GM19043 (cell line): Measurements from ENCODE around the gene SELPLG.
"Not testable (repeated sequence)": the region's sequence is repeated elsewhere in the genome, so short reads cannot be mapped to it uniquely, and the experiment has no call there.

Experiments
- ATAC-seq: cut with Tn5 transposase; IDR thresholded peaks from one replicate; pipeline ENCODE4 v1.9.1; 2021; ENCODE audit warnings: low read depth; ENCODE audit not compliant: unreplicated experiment

Gene SELPLG

DNA sequence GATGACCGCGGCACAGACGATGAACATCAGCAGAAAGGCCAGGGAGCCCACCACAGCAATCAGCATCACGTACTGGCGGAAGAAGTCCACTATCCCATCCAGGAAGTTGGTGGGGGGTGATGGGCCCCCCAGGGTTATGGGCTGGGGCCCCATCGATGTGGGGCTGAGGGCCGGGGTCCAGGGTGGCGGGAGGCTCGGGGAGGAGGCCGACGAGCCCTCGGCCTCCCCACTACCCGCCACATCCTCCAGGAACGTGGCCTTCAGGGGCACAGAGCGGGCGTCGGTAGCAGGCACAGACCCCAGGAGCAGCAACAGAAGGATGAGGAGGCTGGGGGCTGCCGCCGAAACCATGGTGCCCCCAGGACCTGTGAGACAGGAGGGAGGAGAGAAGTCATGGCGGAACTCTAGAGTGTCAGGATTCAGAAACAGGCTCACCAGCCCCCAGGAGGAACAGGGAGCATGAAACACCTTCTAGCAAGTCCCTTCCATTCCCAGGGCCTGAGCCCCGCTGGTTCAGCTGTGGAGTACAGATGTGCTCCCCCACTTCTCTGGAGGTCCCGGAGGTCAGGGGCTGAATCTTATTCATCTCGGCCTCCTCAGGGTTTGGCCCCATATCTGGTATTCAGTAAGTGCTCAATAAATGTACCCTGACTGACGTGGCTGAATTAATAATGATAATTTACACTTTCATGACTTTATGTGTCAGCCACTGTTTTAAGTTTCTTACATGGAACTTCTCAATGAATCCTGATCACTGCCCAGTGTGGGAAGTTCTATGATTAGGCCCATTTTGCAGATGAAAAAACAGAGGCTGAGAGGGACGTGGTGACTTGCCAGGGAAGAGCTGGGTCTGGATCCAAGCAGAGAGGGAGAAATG is 41.4 kb downstream of the SELPLG start:
- no peak for ATAC-seq

DNA sequence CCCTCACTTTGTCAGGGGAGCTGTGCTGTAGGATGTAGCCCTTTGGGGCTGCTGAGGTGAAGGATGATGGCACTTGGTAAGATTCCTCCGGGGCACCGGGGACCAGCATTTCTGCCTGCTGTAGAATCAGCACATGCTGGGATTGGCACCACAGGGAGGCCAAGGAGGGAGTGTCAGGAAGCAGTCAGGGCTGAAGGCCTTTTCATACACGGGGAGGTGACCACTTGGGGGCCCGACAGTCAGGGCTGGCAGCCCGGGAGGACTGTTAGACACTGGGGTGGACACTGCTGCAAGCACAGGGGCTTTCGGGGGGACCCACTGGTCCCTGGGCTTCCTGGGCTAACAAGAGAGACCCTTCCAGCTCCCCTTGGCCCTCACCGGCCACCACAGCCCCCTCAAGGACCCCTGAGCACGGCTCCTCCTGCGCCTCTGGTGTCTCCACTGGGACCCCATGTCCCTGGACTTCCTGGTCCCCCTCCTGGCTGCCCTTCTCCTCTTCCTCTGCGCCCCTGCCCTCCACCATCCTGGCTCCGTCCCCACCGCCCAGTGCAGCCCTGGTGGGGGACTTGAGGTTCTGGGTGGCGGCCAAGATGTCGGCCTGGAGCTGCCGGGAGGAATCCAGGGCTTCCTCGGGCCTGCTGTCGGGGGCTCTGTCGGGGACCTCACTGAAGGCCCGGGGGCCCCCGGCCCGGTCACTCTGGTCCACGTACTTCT is 42.3 kb downstream of the SELPLG start:
- ATAC-seq: no peak

DNA sequence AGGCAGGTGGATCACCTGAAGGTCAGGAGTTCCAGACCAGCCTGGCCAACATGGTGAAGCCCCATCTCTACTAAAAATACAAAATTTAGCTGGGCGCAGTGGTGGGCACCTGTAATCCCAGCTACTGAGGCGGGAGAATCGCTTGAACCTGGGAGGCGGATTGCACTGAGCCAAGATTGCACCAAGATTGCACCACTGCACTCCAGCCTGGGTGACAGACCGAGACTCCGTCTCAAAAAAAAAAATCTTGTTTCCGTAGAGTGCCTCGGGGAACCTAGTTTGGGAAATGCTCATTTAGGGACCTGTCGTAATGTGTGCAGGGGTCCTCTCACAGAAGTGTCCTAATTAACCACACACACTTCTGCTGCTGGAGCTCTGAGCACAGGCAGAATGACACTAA is 43.2 kb downstream of the SELPLG start:
- not testable (repeated sequence) for ATAC-seq

DNA sequence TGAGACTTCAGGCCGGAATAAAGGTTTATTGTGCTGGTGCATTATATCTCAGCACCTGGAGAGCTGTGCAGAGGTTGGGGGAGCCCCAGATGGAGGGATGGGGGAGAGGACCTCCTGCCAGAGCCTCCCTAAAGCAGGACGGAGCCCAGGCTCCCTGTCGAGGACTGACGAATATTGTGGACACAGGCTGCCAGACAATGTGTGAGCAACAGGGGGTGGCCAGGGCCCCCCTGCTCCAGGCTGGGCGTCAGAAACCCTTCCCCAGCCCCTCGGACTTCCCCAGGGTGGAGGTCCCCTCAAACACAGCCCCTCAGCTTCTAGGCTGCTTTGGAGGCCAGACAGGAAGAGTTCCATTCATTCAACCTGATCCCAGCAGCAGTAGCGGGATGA is 43.9 kb downstream of the SELPLG start:
- no peak for ATAC-seq

DNA sequence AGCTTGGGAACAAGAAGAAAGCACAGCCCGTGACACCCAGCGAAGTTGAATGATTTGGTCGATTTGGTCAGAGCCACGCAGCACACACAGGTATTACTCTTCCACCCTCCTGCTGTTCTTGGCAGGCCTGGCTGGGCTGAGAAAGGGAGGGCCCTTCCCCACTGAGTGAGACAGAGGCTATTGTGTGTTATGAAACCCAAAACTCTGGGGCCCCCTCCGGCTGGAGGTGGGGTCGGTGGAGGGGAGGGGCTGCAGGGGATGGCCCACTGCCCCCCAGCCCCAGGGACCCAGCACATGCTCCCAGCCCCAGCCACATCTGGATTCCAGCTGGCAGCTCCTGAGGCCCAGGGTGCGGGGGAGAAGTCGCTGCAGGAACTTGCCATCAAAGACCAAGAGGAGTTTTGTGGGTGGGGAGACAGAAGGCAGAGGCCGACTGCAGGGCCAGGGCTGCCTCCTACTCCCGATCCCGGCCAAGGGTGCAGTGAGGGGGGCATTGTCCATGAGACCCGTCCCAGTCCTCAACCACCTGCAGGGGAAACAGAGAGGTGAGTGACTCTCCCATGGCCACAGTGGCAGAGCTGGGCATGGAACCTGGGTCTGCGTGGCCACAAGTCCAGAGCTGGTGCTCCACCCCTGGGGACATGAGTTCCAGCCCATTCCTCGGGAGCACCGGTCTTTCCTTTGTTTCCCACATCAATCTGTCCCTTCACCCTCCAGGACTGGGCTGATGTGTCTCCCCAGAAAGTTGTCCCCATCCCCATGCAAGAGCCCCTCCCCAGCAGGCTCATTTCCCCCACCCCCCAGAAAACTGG is 44.5 kb downstream of the SELPLG start:
- no peak for ATAC-seq

DNA sequence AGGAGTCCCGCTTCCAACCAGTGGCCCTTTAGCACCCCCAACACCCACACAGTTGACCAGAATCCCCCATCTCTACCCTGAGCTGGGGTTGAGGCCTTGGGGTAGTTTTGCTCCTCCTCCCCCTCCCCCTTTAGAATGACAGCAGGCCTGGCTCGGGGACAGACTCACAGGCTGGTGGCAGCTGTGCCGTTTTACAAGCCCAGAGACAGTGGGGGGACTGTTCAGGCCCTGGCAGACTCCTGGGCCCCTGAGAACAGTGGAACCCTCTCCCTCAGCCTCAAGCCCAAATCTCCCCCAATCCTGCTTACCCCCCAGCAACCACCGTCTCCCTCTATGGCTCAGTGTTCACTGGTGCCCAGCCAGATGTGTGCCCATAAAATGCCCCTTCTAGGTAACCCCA is 45.9 kb downstream of the SELPLG start:
- no peak for ATAC-seq

DNA sequence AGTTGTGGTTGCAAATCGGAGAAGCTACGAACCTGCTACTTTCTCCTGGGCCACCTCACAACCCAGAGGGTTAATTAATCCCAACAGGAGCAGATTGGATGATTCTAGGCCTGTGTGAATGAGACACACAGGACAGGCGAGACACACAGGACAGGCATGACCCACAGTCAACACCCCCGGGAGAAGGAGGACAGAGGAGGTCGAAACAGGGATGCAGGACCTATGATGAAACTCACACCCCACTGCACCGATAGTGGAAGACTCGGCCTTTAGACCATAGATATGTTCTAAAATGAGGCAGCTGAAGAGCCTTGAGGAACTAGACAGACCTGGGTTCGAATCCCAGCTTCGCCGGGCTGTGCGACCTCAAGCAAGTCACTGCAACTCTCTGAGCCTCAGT is 47.4 kb downstream of the SELPLG start:
- no peak for ATAC-seq

DNA sequence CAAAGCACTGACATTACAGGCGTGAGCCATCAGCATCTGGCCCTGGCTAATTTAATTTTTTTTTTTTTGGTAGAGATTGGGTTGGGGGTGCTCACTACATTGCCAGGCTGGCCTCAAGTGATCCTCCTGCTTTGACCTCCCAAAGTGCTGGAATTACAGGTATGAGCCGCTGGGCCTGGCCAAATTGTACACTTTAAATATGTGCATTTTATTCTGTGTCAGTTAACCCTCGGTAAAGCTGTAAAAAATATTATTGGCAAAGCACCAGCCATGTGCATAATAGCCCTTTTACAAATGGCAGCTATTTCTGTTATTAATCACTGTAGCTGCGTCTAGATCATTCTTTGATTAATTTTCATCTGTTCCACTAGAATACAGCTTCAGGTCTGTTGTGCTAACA is 47.8 kb downstream of the SELPLG start:
- ATAC-seq: no peak

DNA sequence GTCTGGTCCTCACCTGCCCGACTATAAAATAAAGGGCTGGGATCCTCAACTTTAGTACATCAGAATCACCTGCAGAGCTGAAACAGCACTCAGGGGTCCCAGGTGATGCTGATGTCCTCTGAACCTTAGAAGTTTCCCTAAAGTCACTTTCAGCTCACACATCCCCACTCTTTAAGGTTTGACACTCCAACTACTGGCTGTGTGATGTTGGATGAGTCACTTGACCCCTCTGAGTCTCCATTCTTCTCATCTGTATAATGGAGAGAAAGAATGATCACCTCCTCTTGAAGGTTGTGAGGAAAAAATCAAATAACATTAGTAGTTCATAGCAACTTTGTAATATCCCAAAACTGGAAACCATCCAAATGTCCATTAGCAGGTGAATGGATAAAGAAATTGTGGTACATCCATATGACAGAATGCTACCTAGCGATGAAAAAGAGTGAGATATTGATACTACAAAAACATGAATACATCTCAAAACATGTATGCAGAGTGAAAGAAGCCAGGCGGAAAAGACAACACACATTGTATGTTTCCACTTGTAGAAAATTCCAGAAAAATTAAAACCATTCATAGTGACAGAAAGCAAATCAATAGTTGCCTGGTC is 49.1 kb downstream of the SELPLG start:
- no peak for ATAC-seq

DNA sequence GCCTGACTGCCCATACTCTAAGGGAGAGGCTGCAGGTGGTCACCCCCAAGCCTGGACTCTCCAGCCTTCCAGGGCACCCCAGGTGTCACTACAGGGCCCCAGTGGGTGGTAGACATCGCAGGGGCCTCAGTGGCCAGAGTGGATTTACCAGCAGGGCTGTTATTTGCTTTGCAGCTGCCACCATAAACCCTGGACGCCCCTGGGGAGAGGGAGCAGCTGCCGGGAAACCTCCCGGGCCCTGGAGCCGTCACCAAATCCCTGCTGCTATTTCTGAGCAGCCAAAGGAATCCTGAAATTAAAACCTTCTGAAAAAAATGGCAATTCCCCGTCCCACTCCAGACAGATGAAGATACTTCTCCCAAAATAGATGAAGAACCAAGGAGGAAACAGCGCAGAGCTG is 49.7 kb downstream of the SELPLG start:
- no peak for ATAC-seq

DNA sequence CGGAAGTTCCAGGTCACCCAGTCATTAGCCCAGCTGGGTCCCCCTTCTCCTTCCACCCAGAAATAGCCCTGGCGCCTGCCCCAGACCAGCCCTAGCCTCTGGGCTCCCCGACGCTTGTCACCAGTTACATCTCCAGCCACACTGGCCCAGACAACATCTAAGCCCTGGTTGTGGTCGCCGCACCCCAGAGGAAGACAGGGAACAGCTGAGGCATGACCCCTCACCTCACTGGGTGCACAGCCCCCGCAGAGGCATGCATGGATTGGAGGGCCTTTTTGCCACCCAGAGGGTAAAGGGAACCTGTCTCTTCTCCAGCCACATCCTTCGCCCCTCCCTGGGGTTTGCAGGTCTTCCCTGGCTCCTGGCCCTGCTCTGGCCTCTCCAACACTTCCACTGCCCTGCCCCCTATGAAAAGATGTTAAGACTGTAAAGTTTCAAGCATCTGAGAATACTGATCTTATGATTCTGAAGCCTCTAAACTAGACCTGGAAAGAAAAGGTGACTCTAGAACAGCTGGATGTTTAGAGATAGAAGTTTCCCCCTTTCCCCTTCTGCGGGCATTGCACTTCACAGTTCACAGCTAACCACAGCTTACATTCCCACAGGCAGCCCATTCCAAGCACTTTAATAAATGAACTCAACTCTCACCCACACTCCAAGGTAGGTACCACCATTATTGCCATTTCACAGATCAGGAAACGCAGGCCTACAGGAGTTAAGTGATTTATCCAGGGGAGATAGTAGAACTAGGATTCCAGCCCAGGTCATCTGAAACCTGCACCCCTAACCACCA is 50.5 kb downstream of the SELPLG start:
- ATAC-seq: no peak

DNA sequence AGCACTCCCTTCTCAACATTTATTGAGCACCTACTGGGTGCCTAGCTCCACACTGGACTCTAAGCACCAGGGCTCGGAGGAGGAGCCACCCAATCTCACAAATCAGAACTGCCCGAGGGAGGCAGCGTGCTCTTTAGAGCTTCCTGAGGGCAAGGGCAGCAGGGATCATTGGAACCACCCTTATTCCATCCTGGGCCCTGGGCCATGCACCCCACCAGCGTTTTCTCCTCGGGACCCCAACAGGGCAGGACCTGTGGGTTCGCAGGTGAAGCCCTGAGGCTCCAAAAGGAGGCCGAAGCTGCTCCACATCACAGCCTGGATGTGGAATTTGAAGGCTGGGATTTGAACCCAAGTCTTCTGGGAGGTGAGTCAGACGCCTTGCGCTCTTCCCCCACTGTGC is 51.2 kb downstream of the SELPLG start:
- ATAC-seq: no peak

DNA sequence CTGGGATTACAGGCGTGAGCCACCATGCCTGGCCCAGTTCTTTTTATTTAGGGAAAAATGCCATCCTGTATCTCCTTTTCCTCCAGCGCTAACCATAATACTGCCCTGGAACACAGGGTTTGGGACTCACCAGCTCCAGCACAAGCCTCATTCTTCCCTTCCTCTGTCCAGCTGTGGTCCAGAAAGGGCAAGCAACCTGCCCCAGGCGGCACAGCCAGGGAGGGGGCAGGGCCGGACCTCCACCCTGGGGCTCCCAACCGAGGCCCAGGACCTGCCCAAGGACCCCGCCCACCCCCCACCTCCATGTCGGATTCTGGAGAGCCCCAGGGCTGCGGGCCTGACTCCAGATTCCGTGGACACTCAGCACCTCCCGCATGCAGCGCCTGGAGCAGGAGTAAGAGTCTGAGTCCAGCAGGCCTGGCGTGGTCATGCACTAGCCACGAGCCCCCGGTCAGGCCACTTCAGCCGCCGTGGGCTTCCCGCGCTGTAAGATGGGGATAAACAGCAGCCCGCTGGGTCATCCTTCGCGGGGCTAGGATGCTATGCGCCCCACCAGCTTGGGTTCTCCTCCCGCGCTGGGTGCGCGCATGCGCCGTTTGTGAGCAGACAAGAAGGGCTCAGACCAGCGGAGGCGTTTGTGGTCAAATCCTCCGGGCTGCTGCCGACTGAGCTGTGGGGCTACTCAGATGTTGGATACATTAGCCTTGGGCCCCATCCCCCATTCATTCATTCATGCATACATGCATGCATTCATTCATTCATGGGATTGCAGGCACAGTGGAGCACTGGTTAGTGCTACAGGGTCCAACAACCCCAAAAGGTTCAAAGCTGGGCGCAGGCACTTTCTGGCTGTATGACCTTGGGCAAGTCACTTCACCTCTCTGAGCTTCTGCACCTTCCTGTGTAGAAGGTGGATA is 52.1 kb downstream of the SELPLG start:
- ATAC-seq: no peak

DNA sequence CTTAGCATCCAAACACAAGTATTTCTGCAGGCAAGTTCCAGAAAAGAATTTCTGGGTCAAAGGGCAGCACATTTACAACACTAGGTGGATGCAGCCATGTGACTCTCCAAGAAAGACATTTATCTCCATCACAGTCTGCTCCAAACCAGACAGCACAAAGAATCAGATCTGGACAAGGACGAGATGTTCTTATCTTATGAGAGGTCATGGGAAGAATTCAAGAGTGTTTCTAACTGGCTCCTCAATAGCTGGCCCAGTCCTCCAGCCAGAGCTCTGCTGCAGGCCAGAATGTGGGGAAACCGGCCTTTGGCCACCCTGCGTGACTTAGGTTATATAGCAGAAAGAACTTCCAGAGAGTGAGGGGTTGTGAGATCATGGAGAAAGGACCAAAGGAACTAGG is 53.2 kb downstream of the SELPLG start:
- no peak for ATAC-seq

DNA sequence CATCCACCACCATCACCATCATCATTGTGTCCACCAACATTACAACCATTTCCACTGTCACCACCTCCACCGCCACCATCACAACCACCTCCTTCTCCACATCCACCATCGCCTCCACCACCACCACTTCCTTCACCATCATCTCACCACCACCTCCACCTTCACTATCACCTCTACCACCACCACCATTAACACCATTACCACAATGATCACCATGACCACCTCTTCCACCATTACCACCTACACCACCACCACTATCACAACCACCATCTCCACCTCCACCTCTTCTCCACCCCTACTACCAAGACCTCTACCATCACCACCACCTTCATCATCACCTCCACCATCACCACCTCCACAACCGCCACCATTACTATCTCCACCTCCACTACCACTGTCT is 54.9 kb downstream of the SELPLG start:
- ATAC-seq: no peak

DNA sequence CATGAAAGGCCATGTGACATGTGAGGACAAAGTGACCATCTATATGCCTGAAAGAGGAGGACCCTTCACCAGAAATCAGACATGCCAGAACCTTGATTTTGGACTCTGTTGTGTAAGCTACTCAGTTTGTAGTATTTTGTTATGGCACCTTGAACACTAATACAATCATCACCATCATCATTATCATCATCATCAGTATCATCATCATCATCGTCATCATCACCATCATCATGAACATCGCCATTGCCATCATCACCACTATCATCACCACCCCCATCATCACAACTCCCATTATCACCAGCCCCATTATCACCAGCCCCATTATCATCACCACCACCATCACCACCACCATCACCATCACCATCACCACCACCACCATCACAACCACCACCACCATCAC is 55.4 kb downstream of the SELPLG start:
- no peak for ATAC-seq

DNA sequence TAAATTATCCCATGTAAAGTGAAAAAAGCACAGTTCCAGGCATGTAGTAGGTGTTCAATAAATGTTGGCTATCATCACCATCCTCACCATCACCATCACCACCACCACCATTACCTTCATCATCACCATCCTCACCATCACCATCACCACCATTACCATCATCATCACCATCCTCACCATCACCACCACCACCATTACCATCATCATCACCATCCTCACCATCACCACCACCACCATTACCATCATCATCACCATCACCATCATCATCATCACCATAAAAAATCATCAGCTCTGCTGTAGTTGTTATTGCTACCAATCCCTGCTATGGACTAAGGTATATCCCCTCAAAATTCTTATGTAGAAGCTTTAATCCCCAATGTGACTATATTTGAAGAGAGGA is 56.2 kb downstream of the SELPLG start:
- no peak for ATAC-seq

DNA sequence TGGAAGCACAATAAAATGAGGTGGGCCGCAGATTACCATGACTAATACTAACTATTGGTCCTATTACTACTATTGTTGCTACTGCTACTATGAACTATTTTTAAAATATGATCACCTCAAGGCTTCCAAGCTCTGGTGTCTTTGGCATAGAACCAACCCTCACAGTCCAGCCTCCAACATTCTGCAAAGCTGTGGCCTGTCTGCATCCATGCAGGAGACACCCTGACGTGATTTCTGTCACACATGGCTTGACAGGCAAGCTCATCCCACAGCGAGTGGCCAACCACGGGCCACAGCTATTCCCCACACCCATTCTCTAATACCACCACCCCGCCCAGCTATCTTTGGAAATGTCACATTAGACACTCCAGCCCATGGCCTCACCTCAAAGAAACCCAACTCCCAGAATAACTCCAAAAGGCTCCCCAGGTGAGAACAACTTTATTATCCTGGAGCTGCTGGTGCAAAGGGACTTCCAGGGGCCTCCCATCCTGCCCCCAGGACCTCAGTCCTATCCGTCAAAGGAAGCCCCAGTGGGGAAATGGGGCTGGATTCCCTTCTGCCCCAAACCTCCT is 56.9 kb downstream of the SELPLG start:
- ATAC-seq: no peak
